PFSK-1 (cell line): Measurements from ENCODE around the gene IDUA.

Source experiments
- FOXP2 ChIP-seq: optimal IDR thresholded peaks from 2 replicates; pipeline ENCODE3; 2011; ENCODE audit warnings: borderline replicate concordance, control low read depth, inconsistent platforms; ENCODE audit not compliant: insufficient read depth; ENCODE audit errors: extremely low read length, extremely low read depth
- POLR2AphosphoS5 ChIP-seq: IDR thresholded peaks from 2 replicates; pipeline ENCODE4 v1.6.1; 2012; ENCODE audit warnings: low read depth, mild to moderate bottlenecking, control low read depth, low read length, moderate library complexity
- SIN3A ChIP-seq: IDR thresholded peaks from 2 replicates; pipeline ENCODE4 v1.6.1; 2012; ENCODE audit warnings: mild to moderate bottlenecking, low read length, moderate library complexity, borderline replicate concordance; ENCODE audit not compliant: insufficient read depth
- TAF1 ChIP-seq: IDR thresholded peaks from 2 replicates; pipeline ENCODE4 v1.6.1; 2012; ENCODE audit warnings: low read length, control low read depth, borderline replicate concordance; ENCODE audit not compliant: insufficient read depth
- TF ChIP-seq, protein P1 (sequence below), 2 experiments: IDR thresholded peaks; 2 replicates each; pipeline versions ENCODE4 v1.6.1 to v1.8.0; 2011 to 2012; ENCODE audit warnings: low read depth in 2 of 2, low read length in 2 of 2, control low read depth in 1 of 2, inconsistent platforms in 1 of 2, mild to moderate bottlenecking in 1 of 2, moderate library complexity in 1 of 2; ENCODE audit not compliant: insufficient read depth in 1 of 2

IDUA gene

GRCh38 chr4:984336-985054 is 2.3 kb upstream of the IDUA start:
- TF ChIP-seq POLR2AphosphoS5: no peak
- TF ChIP-seq TAF1: no peak
- TF ChIP-seq, protein P1, sequence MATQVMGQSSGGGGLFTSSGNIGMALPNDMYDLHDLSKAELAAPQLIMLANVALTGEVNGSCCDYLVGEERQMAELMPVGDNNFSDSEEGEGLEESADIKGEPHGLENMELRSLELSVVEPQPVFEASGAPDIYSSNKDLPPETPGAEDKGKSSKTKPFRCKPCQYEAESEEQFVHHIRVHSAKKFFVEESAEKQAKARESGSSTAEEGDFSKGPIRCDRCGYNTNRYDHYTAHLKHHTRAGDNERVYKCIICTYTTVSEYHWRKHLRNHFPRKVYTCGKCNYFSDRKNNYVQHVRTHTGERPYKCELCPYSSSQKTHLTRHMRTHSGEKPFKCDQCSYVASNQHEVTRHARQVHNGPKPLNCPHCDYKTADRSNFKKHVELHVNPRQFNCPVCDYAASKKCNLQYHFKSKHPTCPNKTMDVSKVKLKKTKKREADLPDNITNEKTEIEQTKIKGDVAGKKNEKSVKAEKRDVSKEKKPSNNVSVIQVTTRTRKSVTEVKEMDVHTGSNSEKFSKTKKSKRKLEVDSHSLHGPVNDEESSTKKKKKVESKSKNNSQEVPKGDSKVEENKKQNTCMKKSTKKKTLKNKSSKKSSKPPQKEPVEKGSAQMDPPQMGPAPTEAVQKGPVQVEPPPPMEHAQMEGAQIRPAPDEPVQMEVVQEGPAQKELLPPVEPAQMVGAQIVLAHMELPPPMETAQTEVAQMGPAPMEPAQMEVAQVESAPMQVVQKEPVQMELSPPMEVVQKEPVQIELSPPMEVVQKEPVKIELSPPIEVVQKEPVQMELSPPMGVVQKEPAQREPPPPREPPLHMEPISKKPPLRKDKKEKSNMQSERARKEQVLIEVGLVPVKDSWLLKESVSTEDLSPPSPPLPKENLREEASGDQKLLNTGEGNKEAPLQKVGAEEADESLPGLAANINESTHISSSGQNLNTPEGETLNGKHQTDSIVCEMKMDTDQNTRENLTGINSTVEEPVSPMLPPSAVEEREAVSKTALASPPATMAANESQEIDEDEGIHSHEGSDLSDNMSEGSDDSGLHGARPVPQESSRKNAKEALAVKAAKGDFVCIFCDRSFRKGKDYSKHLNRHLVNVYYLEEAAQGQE (IDR thresholded peaks at IDR 0.05; ENCODE audit: insufficient read depth in 1 of 2, low read depth in 2 of 2, low read length in 2 of 2): no peak
- no peak for TF ChIP-seq FOXP2

DNA sequence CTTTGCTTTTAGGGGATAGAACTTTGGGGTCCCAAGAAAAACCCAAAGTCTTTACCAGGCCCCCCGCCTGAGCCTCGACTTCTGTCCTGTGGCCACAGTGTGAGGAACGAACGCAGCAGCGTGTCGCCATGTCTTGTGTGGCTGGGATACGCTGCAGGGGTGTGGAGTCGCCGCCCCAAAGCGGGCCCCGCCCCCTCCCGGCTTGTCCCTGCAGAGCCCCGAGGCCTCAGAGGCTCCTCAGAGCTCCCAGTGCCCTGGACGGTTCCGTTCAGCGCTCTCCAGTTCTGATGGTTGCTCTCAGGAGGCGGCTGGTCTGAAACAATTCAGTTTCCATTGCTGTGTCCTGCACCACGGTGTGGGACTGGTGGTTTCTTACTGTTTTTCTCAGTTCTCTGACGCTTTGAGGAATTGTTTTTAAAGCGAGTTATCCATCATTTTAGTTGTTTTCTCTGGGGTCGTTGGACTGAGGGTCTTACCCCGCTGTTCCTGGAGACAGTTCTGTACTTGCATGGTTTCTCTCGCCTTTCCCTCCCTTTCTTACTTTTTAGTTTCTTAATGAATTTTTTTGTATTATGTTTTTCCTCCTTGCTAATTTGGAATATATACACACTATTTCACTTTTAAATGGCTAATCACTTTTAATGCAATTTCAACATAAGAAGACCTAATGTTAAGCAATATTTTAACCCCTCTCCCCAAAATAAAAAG is 1.6 kb upstream of the IDUA start:
- TF ChIP-seq, protein P1 (IDR thresholded peaks at IDR 0.05; ENCODE audit: insufficient read depth in 1 of 2, low read depth in 2 of 2, low read length in 2 of 2): no peak
- TF ChIP-seq SIN3A (no peak), FOXP2 (no peak), TAF1 (no peak), POLR2AphosphoS5 (no peak)

GRCh38 chr4:986428-986878 is 391 bp upstream of the IDUA start:
- TF ChIP-seq SIN3A (no peak), POLR2AphosphoS5 (0 out of 2 replicates have a peak, but pooled peaks have one; percentile 36)

- TF ChIP-seq POLR2AphosphoS5 (no peak), FOXP2 (no peak)
Observed at GRCh38 chr4:987624-988513, 1.0 kb downstream of the IDUA start.

DNA sequence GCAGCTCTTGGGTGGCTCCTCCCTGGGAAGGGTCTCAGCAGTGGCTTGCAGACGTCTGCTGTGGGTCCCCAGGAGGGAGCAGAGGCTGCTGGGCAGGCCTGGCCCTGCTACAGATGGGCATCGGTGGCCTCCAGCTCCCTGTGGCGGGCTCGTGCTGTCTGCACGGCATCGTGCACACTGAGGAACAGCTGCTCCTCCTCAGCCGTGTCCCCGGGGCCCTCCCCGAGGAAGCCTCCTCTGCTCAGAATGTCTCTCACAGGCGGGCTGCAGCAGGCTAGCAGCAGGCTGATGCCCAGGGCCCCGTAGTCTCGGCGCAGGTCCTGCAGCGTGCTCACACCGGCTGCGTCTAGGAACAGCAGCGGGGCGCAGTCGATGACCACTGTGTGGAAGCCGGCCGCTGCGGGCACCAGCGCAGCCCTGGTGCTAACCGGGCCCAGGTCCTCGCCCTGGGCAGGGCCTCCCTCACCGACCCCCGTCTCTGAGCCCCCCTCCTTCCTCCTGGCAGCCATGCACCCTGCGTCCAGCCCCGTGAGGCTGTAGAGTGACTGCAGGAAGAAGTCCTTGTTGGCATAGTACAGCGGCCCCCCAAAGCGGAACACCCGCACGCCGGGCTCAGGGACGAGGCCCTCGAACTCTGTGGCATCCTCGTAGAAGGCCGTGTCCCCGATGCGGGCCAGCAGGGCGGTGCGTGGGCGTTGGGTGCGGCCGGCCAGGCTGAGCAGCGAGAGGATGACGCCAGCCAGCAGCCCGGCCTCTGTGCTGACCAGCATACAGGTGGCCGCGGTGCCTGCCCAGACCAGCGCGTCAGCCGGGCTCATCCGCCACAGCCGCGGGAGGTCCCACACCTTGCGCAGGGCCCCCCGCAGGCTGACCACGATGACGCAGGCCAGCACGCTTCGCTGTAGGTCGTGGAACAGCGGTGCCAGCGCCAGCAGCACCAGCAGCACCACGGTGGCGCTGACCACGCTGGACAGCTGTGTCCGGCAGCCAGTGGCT is 2.2 kb downstream of the IDUA start:
- no peak for TF ChIP-seq FOXP2

DNA sequence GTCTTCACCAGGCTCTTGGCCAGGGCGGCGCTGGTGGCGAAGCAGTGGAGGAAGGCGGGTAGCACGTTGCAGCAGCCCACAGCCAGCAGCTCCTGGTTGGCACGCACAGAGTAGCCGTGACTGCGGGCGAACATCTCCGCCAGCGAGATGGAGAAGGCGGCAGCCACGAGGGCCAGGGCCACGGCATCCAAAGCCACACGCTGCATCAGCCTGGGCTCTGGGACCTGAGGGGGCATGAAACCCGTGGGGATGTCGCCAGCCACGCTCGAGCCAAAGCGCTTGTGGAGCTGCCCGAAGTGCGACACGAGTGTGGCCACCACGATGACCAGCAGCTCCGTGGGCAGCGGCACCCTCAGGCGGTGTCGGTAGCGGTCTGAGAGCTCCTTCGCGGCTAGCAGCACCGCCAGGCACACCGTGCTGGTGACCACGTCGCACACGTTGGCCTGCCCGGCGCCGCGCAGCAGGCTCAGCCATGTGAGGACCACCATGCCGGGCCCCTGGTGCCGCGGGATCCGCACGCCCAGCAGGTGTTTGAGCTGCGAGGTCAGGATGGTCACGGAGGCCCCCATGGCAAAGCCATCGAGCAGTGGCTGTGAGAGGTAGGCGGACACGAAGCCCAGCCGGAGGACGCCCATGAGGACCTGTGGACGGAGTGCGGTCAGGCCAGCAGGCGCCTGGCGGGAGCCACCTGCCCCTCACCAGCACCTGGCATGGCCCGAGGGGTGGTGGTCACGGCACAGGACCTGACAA is 3.1 kb downstream of the IDUA start:
- TF ChIP-seq TAF1 (no peak), SIN3A (no peak), POLR2AphosphoS5 (no peak), FOXP2 (no peak)
- TF ChIP-seq, protein P1 (IDR thresholded peaks at IDR 0.05; ENCODE audit: insufficient read depth in 1 of 2, low read depth in 2 of 2, low read length in 2 of 2): no peak
